ENCODE data around the gene CACNB3. TPM values are rescaled to one million over a fixed set of nuclear protein-coding genes. Genes with fewer than 3 reads are reported as not detected.

Gene CACNB3
- total RNA-seq, 1 donor from 2014 or later, result 40.5 TPM

DNA sequence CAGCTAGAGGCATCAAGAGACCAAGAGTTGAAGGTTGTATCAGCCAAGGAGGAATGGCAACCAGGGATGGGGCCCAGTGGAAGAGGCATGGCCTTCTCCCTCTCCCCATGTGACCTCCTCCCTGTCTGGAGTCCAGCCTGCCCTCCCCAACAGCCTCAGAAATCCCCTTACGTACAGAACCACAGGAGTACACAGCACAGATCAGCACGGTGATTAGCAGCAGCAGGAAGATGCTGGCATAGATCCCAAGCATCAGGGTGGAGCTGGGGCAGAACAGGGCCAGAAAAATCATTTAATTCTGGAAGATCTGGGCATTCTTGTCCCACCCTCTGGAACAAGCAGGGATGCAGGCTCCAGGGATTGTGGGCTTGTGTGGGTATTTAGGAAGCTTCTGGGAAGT, 43.8 kb upstream of the CACNB3 start:
- no peak overlapping the region for H3K27ac Mint-ChIP-seq (ENCODE audit: unreplicated experiment)
- H2AFZ ChIP-seq (ENCODE audit: low read depth, low read length), result no peak overlapping the region
- H3K9me3 ChIP-seq (ENCODE audit: insufficient read depth, low read depth, low read length), result no peaks in the 10 kb centered on the region
- peaks cover 5% of the 10 kb centered on the region for H3K4me1 ChIP-seq (ENCODE audit: insufficient read depth, low read length)
- TF ChIP-seq, protein P1, sequence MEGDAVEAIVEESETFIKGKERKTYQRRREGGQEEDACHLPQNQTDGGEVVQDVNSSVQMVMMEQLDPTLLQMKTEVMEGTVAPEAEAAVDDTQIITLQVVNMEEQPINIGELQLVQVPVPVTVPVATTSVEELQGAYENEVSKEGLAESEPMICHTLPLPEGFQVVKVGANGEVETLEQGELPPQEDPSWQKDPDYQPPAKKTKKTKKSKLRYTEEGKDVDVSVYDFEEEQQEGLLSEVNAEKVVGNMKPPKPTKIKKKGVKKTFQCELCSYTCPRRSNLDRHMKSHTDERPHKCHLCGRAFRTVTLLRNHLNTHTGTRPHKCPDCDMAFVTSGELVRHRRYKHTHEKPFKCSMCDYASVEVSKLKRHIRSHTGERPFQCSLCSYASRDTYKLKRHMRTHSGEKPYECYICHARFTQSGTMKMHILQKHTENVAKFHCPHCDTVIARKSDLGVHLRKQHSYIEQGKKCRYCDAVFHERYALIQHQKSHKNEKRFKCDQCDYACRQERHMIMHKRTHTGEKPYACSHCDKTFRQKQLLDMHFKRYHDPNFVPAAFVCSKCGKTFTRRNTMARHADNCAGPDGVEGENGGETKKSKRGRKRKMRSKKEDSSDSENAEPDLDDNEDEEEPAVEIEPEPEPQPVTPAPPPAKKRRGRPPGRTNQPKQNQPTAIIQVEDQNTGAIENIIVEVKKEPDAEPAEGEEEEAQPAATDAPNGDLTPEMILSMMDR (IDR thresholded peaks at IDR 0.05; ENCODE audit: insufficient read depth, low read depth, low read length), result no peak
- no peak for TF ChIP-seq EZH2 (IDR thresholded peaks at IDR 0.05; ENCODE audit: insufficient read depth, low read length)
- no peak overlapping the region for H3K27ac ChIP-seq (ENCODE audit: low read depth, low read length)
- FAIRE-seq (no peak), DNase-seq (ENCODE audit: low read depth) (no peak)
- H3K36me3 Mint-ChIP-seq (ENCODE audit: low read depth, unreplicated experiment), result peaks cover 55% of the 10 kb centered on the region
- no peak overlapping the region for H3K4me3 Mint-ChIP-seq (ENCODE audit: unreplicated experiment)
- no peak overlapping the region for H3K4me3 ChIP-seq (ENCODE audit: insufficient read depth, low read depth, low read length)
- no peaks in the 10 kb centered on the region for H3K27me3 ChIP-seq (ENCODE audit: insufficient read depth, low read length)
- no peak overlapping the region for H3K9ac ChIP-seq (ENCODE audit: low read length)
- peaks cover 9% of the 10 kb centered on the region for H3K79me2 ChIP-seq (ENCODE audit: insufficient read depth, low read length)
- peaks cover 2% of the 10 kb centered on the region for H3K4me1 Mint-ChIP-seq (ENCODE audit: low read depth, unreplicated experiment)
- peaks cover 30% of the 10 kb centered on the region for H4K20me1 ChIP-seq (ENCODE audit: insufficient read depth, low read length)
- H3K4me2 ChIP-seq (ENCODE audit: low read length), result no peak overlapping the region
- H3K9me3 Mint-ChIP-seq (ENCODE audit: unreplicated experiment), result peaks cover 3% of the 10 kb centered on the region
- H3K36me3 ChIP-seq (ENCODE audit: insufficient read depth, low read length), result peaks cover 29% of the 10 kb centered on the region
- peaks cover 2% of the 10 kb centered on the region for H3K27me3 Mint-ChIP-seq (ENCODE audit: low read depth, unreplicated experiment)

GRCh38 chr12:48775299-48775698, 43.0 kb upstream of the CACNB3 start:
- Histone ChIP-seq H3K27ac (ENCODE audit: low read depth, low read length) (no peak overlapping the region), H3K4me1 (ENCODE audit: insufficient read depth, low read length) (peaks cover 12% of the 10 kb centered on the region), H3K9me3 (ENCODE audit: insufficient read depth, low read depth, low read length) (no peaks in the 10 kb centered on the region), H3K27me3 (ENCODE audit: insufficient read depth, low read length) (no peaks in the 10 kb centered on the region), H3K79me2 (ENCODE audit: insufficient read depth, low read length) (peaks cover 12% of the 10 kb centered on the region), H3K4me2 (ENCODE audit: low read length) (no peak overlapping the region), H3K9ac (ENCODE audit: low read length) (no peak overlapping the region), H2AFZ (ENCODE audit: low read depth, low read length) (no peak overlapping the region), H3K36me3 (ENCODE audit: insufficient read depth, low read length) (peaks cover 29% of the 10 kb centered on the region), H4K20me1 (ENCODE audit: insufficient read depth, low read length) (peaks cover 36% of the 10 kb centered on the region), H3K4me3 (ENCODE audit: insufficient read depth, low read depth, low read length) (no peak overlapping the region)
- no peak for DNase-seq (ENCODE audit: low read depth)
- Mint-ChIP-seq H3K4me3 (ENCODE audit: unreplicated experiment) (no peak overlapping the region), H3K9me3 (ENCODE audit: unreplicated experiment) (peaks cover 3% of the 10 kb centered on the region), H3K4me1 (ENCODE audit: low read depth, unreplicated experiment) (peaks cover 8% of the 10 kb centered on the region), H3K27ac (ENCODE audit: unreplicated experiment) (no peak overlapping the region), H3K27me3 (ENCODE audit: low read depth, unreplicated experiment) (peaks cover 2% of the 10 kb centered on the region), H3K36me3 (ENCODE audit: low read depth, unreplicated experiment) (peaks cover 56% of the 10 kb centered on the region)
- no peak for TF ChIP-seq EZH2 (IDR thresholded peaks at IDR 0.05; ENCODE audit: insufficient read depth, low read length)
- no peak for FAIRE-seq

DNA sequence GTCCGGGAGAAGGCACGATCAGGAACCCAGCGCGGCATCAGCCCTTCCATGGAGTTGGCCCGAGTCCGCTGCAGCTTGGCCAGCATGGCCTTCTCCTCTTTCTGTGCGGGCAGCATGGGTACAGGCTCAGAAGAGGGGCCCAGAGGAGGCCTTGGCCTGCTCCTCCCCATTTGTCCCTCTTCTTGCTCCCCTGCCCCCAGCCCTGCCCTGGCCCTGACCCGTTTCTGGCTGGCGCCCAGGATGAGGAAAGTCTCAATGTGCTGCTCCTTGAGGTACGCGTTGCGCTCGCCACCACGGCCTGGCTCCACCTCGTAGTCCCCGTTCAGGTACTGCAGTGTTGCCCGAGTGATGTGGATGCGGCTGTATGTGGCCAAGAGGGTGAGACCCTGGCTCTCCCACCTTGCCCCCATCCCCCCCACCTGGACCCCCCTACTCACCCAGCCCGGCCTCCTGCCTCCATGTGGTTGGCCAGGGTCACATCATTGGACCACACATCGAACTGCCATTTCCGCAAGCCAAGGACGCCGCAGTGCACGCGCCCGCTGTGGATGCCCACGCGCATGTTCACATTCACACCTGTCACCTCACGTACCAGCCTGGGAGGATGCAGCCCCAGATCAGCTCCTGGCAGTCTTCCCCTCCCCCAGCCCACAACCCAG, 42.2 kb upstream of the CACNB3 start:
- FAIRE-seq (no peak), DNase-seq (ENCODE audit: low read depth) (no peak)
- Histone ChIP-seq H3K36me3 (ENCODE audit: insufficient read depth, low read length) (peaks cover 28% of the 10 kb centered on the region), H3K9me3 (ENCODE audit: insufficient read depth, low read depth, low read length) (no peaks in the 10 kb centered on the region), H3K27ac (ENCODE audit: low read depth, low read length) (no peak overlapping the region), H4K20me1 (ENCODE audit: insufficient read depth, low read length) (peaks cover 40% of the 10 kb centered on the region), H3K4me2 (ENCODE audit: low read length) (no peak overlapping the region), H3K27me3 (ENCODE audit: insufficient read depth, low read length) (no peaks in the 10 kb centered on the region), H3K4me3 (ENCODE audit: insufficient read depth, low read depth, low read length) (no peak overlapping the region), H3K4me1 (ENCODE audit: insufficient read depth, low read length) (peaks cover 16% of the 10 kb centered on the region), H3K79me2 (ENCODE audit: insufficient read depth, low read length) (peaks cover 18% of the 10 kb centered on the region), H3K9ac (ENCODE audit: low read length) (no peak overlapping the region), H2AFZ (ENCODE audit: low read depth, low read length) (no peak overlapping the region)
- peaks cover 51% of the 10 kb centered on the region for H3K36me3 Mint-ChIP-seq (ENCODE audit: low read depth, unreplicated experiment)
- TF ChIP-seq, protein P1 (IDR thresholded peaks at IDR 0.05; ENCODE audit: insufficient read depth, low read depth, low read length), result no peak
- no peak for TF ChIP-seq EZH2 (IDR thresholded peaks at IDR 0.05; ENCODE audit: insufficient read depth, low read length)
- no peak overlapping the region for H3K4me3 Mint-ChIP-seq (ENCODE audit: unreplicated experiment)
- H3K27me3 Mint-ChIP-seq (ENCODE audit: low read depth, unreplicated experiment), result peaks cover 2% of the 10 kb centered on the region
- peaks cover 3% of the 10 kb centered on the region for H3K9me3 Mint-ChIP-seq (ENCODE audit: unreplicated experiment)
- no peak overlapping the region for H3K27ac Mint-ChIP-seq (ENCODE audit: unreplicated experiment)
- peaks cover 8% of the 10 kb centered on the region for H3K4me1 Mint-ChIP-seq (ENCODE audit: low read depth, unreplicated experiment)

All from astrocyte (in vitro differentiated cells and primary cell).